ENCODE data around the gene MMS19.
A peak's percentile ranks its signal among the peaks of the same experiment; 100 is the strongest.

The MMS19 gene

GRCh38 chr10:97498076-97498840 is at the start of gene MMS19:
Gene MMS19, minus strand, starts transcription at chr10:97498422. Its CDS starts 38 bp downstream, at chr10:97498384.
- no peak for TF ChIP-seq CTCF (IDR thresholded peaks at IDR 0.05; ENCODE audit: insufficient read depth, low read length, missing control alignments)
- POLR2A ChIA-PET = interaction anchor here (0.8 to 1.8 kb wide), 5 partner anchors 16 to 150 kb away, joined by 3 to 15 read pairs (median 5); no protein-coding TSS in a partner anchor
- peak within 1 kb of the TSS; percentile 99 for H3K4me3 ChIP-seq (ENCODE audit: low read depth, low read length)
- peak; percentile 83 for DNase-seq (ENCODE audit: low read depth, low spot score)
- CTCF ChIA-PET = interaction anchor here (0.8 to 2.7 kb wide), 7 partner anchors 7 to 56 kb away, joined by 3 to 28 read pairs (median 6); no protein-coding TSS in a partner anchor

GRCh38 chr10:97547962-97548361 is 49.7 kb upstream of the MMS19 start:
- H3K4me3 ChIP-seq (ENCODE audit: low read depth, low read length) = no peak overlapping the region
- TF ChIP-seq CTCF (IDR thresholded peaks at IDR 0.05; ENCODE audit: insufficient read depth, low read length, missing control alignments) = no peak
- ChIA-PET POLR2A (interaction anchor here (1.0 kb wide), 1 partner anchor 49 kb away, joined by 5 read pairs; the partner anchor contains the start of gene UBTD1), CTCF (interaction anchor here (10.2 to 10.3 kb wide), 2 partner anchors 10 to 22 kb away, joined by 150 to 157 read pairs; partner anchors contain the start of gene ANKRD2)
- no peak for DNase-seq (ENCODE audit: low read depth, low spot score)

- no peak for DNase-seq (ENCODE audit: low read depth, low spot score)
- no peak overlapping the region for H3K4me3 ChIP-seq (ENCODE audit: low read depth, low read length)
- ChIA-PET CTCF (interaction anchor here (1.2 to 10.3 kb wide), 4 partner anchors 10 to 83 kb away, joined by 3 to 157 read pairs (median 79); partner anchors contain the start of gene ANKRD2), POLR2A (no interaction called here)
- TF ChIP-seq CTCF (IDR thresholded peaks at IDR 0.05; ENCODE audit: insufficient read depth, low read length, missing control alignments) = no peak
These were observed 49.0 kb upstream of the MMS19 start for GRCh38 chr10:97547271-97547600.

- no peak overlapping the region for H3K4me3 ChIP-seq (ENCODE audit: low read depth, low read length)
- ChIA-PET CTCF (interaction anchor here (0.9 to 10.3 kb wide), 5 partner anchors 9 to 136 kb away, joined by 3 to 150 read pairs (median 4); no protein-coding TSS in a partner anchor), POLR2A (no interaction called here)
- no peak for TF ChIP-seq CTCF (IDR thresholded peaks at IDR 0.05; ENCODE audit: insufficient read depth, low read length, missing control alignments)
- no peak for DNase-seq (ENCODE audit: low read depth, low spot score)
These were observed 48.4 kb upstream of the MMS19 start for GRCh38 chr10:97546456-97547270.

- ChIA-PET CTCF (interaction anchor here (0.7 to 10.9 kb wide), 4 partner anchors 7 to 44 kb away, joined by 4 to 150 read pairs (median 14); partner anchors contain the start of gene UBTD1), POLR2A (interaction anchor here (0.9 to 1.9 kb wide), 4 partner anchors 9 to 144 kb away, joined by 3 to 15 read pairs (median 4); partner anchors contain the start of genes AVPI1 and UBTD1)
- no peak for TF ChIP-seq CTCF (IDR thresholded peaks at IDR 0.05; ENCODE audit: insufficient read depth, low read length, missing control alignments)
- DNase-seq (ENCODE audit: low read depth, low spot score) = peak; percentile 83
- H3K4me3 ChIP-seq (ENCODE audit: low read depth, low read length) = peak overlapping the region; percentile 8; the same call in 1 of the 2 replicates
These were observed 44.9 kb upstream of the MMS19 start for GRCh38 chr10:97543025-97543546.

Measured in AG04449 (cell line).